ENCODE measurements around the gene SLC7A10.

DNA sequence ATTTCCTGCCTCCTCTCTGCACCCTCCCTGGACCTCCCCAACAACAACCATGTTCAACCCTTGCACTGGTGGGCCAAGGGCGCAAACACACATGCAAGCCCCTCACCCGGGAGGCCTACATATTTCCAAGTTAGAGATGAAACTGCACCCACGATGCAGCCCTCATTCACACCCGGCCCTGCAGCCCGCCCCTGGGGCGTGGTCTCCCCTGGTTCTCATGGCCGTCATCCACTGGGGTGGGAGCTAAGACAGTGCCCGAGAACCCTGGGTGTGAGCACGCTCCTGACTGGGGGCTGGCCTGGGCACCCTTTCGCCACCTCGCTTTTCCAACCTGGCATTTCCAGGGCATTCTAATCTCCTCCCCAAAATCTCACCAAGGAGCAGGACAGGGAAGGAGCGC, 7.0 kb upstream of the SLC7A10 start:
- TF ChIP-seq, protein P1, sequence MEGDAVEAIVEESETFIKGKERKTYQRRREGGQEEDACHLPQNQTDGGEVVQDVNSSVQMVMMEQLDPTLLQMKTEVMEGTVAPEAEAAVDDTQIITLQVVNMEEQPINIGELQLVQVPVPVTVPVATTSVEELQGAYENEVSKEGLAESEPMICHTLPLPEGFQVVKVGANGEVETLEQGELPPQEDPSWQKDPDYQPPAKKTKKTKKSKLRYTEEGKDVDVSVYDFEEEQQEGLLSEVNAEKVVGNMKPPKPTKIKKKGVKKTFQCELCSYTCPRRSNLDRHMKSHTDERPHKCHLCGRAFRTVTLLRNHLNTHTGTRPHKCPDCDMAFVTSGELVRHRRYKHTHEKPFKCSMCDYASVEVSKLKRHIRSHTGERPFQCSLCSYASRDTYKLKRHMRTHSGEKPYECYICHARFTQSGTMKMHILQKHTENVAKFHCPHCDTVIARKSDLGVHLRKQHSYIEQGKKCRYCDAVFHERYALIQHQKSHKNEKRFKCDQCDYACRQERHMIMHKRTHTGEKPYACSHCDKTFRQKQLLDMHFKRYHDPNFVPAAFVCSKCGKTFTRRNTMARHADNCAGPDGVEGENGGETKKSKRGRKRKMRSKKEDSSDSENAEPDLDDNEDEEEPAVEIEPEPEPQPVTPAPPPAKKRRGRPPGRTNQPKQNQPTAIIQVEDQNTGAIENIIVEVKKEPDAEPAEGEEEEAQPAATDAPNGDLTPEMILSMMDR (conservative IDR thresholded peaks at IDR 0.05 in 1 of 2, IDR thresholded peaks at IDR 0.05 in 1 of 2; ENCODE audit: low read depth in 1 of 2, low read length in 2 of 2): no peak
- TF ChIP-seq EZH2 (IDR thresholded peaks at IDR 0.05; ENCODE audit: low read length, missing control alignments): no peak

Data from fibroblast of lung (primary cell).